Measurements from ENCODE around the gene KCNMA1. TPM values are rescaled to one million over a fixed set of nuclear protein-coding genes. Genes with fewer than 3 reads are reported as not detected.

The KCNMA1 gene
- total RNA-seq, 1 donor from 2014 or later: 87.6 TPM

DNA sequence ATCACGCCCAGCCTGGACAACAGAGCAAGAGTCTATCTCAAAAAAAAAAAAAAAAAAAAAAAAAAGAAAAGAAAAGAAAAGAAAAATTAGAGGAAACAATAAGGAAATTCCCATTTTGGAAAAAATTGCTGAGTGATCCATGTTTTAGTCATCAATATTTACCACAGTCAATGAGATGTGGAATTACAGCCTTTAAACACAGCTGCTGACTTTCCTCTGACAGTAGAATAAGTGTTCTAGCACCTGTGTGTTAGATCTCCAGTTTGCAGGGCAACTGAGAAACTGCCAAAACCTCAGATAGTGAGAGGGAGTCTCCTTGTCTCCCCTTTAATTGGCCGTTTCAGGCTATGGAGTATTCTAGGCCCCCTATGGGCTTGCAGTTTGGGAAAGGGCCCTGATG is 520.1 kb downstream of the KCNMA1 start:
- no peak overlapping the region for H3K4me3 Mint-ChIP-seq (ENCODE audit: unreplicated experiment)
- TF ChIP-seq, protein P1, sequence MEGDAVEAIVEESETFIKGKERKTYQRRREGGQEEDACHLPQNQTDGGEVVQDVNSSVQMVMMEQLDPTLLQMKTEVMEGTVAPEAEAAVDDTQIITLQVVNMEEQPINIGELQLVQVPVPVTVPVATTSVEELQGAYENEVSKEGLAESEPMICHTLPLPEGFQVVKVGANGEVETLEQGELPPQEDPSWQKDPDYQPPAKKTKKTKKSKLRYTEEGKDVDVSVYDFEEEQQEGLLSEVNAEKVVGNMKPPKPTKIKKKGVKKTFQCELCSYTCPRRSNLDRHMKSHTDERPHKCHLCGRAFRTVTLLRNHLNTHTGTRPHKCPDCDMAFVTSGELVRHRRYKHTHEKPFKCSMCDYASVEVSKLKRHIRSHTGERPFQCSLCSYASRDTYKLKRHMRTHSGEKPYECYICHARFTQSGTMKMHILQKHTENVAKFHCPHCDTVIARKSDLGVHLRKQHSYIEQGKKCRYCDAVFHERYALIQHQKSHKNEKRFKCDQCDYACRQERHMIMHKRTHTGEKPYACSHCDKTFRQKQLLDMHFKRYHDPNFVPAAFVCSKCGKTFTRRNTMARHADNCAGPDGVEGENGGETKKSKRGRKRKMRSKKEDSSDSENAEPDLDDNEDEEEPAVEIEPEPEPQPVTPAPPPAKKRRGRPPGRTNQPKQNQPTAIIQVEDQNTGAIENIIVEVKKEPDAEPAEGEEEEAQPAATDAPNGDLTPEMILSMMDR (IDR thresholded peaks at IDR 0.05): no peak
- H3K27ac Mint-ChIP-seq (ENCODE audit: unreplicated experiment): no peak overlapping the region
- no peak for DNase-seq (ENCODE audit: low spot score)
- peaks cover 6% of the 10 kb centered on the region for H3K36me3 Mint-ChIP-seq (ENCODE audit: low read depth)
- no peaks in the 10 kb centered on the region for H3K9me3 Mint-ChIP-seq (ENCODE audit: low read depth)
- no peaks in the 10 kb centered on the region for H3K27me3 Mint-ChIP-seq (ENCODE audit: low read depth)
- H3K4me1 Mint-ChIP-seq (ENCODE audit: low read depth): peaks cover 3% of the 10 kb centered on the region

DNA sequence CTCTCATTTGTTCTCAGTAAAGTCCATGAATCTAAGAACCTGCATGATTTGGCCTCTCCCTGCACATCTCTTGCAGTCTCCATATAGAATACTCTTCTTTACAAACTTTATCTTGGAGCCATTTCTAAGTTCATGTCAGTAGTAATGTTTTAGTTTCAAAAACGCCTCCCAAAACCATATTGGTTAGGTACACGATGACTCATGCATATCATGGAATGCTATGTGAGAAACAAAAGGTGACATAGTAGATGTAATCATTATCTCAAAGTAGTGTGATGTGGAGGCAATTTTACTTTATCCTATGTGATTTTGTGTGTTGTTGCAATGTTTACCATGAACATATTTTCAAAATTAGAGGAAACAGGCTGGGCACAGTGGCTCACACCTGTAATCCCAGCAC is 520.7 kb downstream of the KCNMA1 start:
- Mint-ChIP-seq H3K27ac (ENCODE audit: unreplicated experiment) (no peak overlapping the region), H3K27me3 (ENCODE audit: low read depth) (no peaks in the 10 kb centered on the region), H3K4me1 (ENCODE audit: low read depth) (peaks cover 8% of the 10 kb centered on the region), H3K36me3 (ENCODE audit: low read depth) (peaks cover 6% of the 10 kb centered on the region), H3K9me3 (ENCODE audit: low read depth) (no peaks in the 10 kb centered on the region), H3K4me3 (ENCODE audit: unreplicated experiment) (no peak overlapping the region)
- TF ChIP-seq, protein P1 (IDR thresholded peaks at IDR 0.05): no peak
- DNase-seq (ENCODE audit: low spot score): no peak

DNA sequence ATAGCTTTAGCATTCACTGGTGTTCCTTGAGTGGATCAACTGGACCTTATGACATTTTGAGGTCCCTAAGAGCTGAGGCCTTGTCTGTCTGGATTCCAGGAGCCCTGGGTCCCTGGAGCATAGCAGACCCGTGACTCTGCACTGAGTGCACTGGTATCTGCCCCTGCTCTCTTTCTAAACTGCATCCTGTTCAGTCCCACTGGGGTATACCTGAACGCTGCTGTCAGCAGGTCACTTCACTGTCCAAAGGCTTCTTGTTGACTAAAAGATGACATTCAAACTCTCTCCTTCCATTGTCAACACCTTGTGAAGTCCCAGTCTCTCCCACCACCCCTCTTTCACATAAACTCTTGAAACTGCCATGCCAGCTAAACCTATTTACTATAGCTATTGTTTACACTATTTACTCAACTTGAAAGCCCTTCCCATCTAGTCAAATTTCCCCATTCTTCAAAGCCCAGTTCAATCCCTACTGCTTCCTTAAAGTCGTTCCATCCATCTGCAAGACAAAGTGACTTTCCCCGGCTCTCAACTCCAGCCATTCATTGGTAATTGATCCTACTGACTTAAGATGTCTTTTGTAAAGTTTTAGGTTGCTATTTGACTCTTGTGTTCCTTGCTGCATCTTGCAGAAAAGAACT is 523.3 kb downstream of the KCNMA1 start:
- peaks cover 10% of the 10 kb centered on the region for H3K4me1 Mint-ChIP-seq (ENCODE audit: low read depth)

DNA sequence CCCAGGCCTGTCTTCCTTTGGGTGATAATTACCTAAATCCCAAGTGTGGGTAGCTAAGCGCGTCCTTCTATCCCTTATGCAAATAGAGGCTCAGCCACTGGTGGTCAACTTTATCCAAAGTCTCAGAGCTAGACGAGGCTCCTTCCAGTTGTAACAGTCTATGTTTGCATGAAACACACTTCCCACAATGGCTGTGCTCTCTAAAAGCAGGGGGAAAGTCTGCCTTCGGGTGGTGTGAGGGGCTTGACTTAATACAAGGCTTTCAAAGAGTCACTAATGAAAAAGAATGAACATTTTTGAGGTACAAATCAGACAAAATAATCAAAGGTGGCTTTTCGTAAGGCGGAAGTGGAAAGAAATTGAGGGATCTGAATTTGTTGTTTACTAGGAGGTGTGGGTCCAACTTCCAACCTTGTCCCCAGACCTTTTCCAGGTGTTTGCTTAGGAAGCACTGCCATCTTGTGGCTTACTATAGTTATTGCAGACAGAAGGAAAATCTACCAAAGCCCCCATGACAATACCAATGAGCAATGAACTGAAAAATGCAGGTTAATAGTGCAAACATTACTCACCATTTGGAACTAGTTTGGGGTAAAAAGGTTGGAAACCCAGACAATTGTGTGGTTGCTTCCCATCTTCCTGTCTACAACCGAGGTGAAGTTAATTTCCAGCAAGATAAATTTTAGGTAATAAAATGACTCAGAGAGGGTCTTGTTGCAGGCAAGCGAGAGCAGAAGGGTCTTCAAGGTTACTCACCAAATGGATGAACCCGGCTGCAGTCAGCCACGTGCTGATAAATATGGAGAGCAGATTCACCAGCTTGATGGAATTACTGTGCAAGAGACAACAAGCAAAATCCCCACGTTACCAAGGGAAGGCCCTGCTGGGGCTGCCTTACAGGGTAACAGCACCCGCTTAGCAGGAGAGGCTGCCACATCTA is 525.7 kb downstream of the KCNMA1 start:
- TF ChIP-seq, protein P1 (IDR thresholded peaks at IDR 0.05): peak; percentile 97
- Mint-ChIP-seq H3K4me3 (ENCODE audit: unreplicated experiment) (no peak overlapping the region), H3K36me3 (ENCODE audit: low read depth) (peaks cover 12% of the 10 kb centered on the region), H3K4me1 (ENCODE audit: low read depth) (peaks cover 20% of the 10 kb centered on the region), H3K27ac (ENCODE audit: unreplicated experiment) (peak overlapping the region; percentile 42), H3K27me3 (ENCODE audit: low read depth) (no peaks in the 10 kb centered on the region), H3K9me3 (ENCODE audit: low read depth) (no peaks in the 10 kb centered on the region)
- DNase-seq (ENCODE audit: low spot score): no peak

More for the DNA sequence above, 523.3 kb downstream of the KCNMA1 start:
- no peak for DNase-seq (ENCODE audit: low spot score)
- H3K36me3 Mint-ChIP-seq (ENCODE audit: low read depth): peaks cover 6% of the 10 kb centered on the region
- no peaks in the 10 kb centered on the region for H3K27me3 Mint-ChIP-seq (ENCODE audit: low read depth)
- TF ChIP-seq, protein P1 (IDR thresholded peaks at IDR 0.05): no peak
- H3K4me3 Mint-ChIP-seq (ENCODE audit: unreplicated experiment): no peak overlapping the region
- no peaks in the 10 kb centered on the region for H3K9me3 Mint-ChIP-seq (ENCODE audit: low read depth)
- H3K27ac Mint-ChIP-seq (ENCODE audit: unreplicated experiment): no peak overlapping the region

DNA sequence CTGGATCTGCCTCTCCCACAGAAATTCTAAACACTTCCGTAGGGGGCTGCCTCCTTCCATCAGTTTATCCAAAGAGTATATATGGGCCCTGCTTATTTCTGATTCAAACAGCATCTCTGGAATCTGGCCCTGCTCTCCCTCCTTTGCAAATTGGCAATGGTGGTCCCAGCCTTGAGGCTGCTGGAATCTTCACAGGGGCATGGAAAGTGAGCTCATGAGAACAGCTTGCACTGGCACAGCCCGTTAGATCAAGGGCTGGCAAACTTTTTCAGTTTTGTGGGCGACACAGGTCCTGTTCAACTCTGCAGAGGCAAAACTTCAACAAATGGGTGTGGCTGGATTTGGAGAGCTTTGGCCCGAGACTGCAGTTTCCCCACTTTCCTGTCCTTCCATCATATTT is 526.9 kb downstream of the KCNMA1 start:
- no peaks in the 10 kb centered on the region for H3K9me3 Mint-ChIP-seq (ENCODE audit: low read depth)
- H3K27ac Mint-ChIP-seq (ENCODE audit: unreplicated experiment): no peak overlapping the region
- peaks cover 30% of the 10 kb centered on the region for H3K4me1 Mint-ChIP-seq (ENCODE audit: low read depth)
- peaks cover 9% of the 10 kb centered on the region for H3K36me3 Mint-ChIP-seq (ENCODE audit: low read depth)
- no peak overlapping the region for H3K4me3 Mint-ChIP-seq (ENCODE audit: unreplicated experiment)
- H3K27me3 Mint-ChIP-seq (ENCODE audit: low read depth): no peaks in the 10 kb centered on the region
- TF ChIP-seq, protein P1 (IDR thresholded peaks at IDR 0.05): no peak
- no peak for DNase-seq (ENCODE audit: low spot score)

Measured in chondrocyte (in vitro differentiated cells).